ENCODE measurements around the gene MYO1H. TPM values are rescaled to one million over a fixed set of nuclear protein-coding genes. Genes with fewer than 3 reads are reported as not detected.
A peak's percentile ranks its signal among the peaks of the same experiment; 100 is the strongest.

MYO1H gene
- total RNA-seq, 4 donors from 2014 or later: 0.13 to 0.88 (median 0.67) TPM; not detected in 1

DNA sequence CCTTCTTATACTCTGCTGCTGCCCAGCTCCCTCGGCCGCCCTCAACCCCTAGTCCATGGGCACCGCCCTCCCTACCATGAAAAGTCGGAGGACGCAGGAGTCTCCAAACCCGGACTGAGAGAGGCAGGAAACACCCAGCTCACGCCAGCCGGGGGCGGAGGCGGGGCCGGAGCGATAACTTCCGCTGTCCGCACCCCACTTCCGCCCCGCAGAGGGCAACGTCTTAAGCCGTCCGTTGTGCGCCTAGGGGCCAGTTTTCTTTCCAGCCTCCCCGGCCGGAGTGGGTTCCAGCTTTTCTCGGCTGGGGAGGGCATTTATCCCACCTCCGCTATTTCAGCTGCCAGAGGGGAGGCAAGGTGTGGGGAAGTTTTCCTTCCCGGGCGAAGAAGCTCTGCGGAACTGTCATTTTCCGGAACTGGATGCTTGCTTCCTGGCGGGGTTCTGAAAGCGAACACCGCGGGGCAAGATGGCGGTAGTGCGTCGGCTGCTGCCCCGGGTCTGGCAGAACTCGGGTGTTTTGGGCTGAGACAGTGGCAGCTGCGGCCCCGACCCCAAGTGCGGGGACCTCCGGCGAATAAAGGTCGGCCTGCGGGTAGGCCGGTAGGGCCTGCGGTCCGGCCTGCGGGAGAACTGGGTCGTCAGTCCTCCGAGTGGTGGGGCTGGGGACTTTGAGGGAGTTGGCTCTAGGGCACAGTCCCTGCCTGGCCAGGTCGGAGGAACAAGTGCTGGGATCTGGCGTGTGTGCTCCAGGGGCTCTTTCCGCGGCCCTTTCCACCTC lies 129.7 kb downstream of the MYO1H start, which contains the start of the genes KCTD10 and UBE3B:
KCTD10 (minus strand) TSS at position 116 of the 778 bp plus-strand sequence; CDS start at position 78, 38 bp downstream.
UBE3B (plus strand) TSS at position 450 of the 778 bp plus-strand sequence. CDS start 5,918 bp downstream, outside the sequence.
- intact Hi-C loops (cut with DNase I): loop anchor here (5.0 kb wide), 1 partner anchor 45 kb away; no protein-coding TSS in a partner anchor
- H3K4me1 ChIP-seq: peaks cover 46 to 48% of the 10 kb centered on the region in 2 donors

DNA sequence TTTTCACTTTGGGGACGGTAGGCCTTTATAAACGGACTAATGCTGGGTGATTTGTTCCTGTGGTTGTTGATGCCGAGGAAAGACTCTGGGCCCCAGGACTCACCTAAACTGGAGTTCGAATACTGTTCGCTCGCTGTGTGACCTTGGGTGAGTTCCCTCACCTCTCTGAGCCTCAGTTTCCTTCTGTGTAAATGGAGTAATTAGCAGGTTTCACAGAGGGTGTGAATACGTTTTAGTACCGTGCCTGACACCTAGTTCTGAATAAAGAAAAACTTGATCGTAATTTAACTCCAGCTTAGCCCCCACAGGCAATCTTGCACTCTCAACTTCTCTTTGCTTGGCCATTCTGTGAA lies 130.2 kb downstream of the MYO1H start:
- TF ChIP-seq, protein P1, sequence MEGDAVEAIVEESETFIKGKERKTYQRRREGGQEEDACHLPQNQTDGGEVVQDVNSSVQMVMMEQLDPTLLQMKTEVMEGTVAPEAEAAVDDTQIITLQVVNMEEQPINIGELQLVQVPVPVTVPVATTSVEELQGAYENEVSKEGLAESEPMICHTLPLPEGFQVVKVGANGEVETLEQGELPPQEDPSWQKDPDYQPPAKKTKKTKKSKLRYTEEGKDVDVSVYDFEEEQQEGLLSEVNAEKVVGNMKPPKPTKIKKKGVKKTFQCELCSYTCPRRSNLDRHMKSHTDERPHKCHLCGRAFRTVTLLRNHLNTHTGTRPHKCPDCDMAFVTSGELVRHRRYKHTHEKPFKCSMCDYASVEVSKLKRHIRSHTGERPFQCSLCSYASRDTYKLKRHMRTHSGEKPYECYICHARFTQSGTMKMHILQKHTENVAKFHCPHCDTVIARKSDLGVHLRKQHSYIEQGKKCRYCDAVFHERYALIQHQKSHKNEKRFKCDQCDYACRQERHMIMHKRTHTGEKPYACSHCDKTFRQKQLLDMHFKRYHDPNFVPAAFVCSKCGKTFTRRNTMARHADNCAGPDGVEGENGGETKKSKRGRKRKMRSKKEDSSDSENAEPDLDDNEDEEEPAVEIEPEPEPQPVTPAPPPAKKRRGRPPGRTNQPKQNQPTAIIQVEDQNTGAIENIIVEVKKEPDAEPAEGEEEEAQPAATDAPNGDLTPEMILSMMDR (IDR thresholded peaks at IDR 0.05): no peak
- TF ChIP-seq POLR2A (IDR thresholded peaks at IDR 0.05): no peak
- intact Hi-C loops (cut with DNase I): loop anchor here (5.0 kb wide), 1 partner anchor 46 kb away; no protein-coding TSS in a partner anchor
- 5 to 8% methylated on average over 9 of the region's 9 CpGs for WGBS, 2 donors
- peak overlapping the region; percentile 79 to 97 (median 87) for H3K4me3 ChIP-seq (replicated peaks in 1 of 3)
- H3K27ac ChIP-seq: peak overlapping the region in 2 of 3 donors; percentile 97 to 99
- H3K27me3 ChIP-seq: no peaks in the 10 kb centered on the region
- peaks cover 40 to 42% of the 10 kb centered on the region in 2 donors for H3K4me1 ChIP-seq
- no peaks in the 10 kb centered on the region for H3K9me3 ChIP-seq
- peaks cover 0 to 4% of the 10 kb centered on the region in 2 donors for H3K36me3 ChIP-seq
- DNase-seq: no peak

More for the DNA sequence above, 129.7 kb downstream of the MYO1H start, which contains the start of the genes KCTD10 and UBE3B:
- Histone ChIP-seq H3K9me3 (no peaks in the 10 kb centered on the region), H3K36me3 (peaks cover 0 to 4% of the 10 kb centered on the region in 2 donors), H3K27me3 (no peaks in the 10 kb centered on the region), H3K4me3 (replicated peaks in 1 of 3) (peak within 1 kb of the TSS; percentile 79 to 97 (median 87)), H3K27ac (peak within 1 kb of the TSS; percentile 97 to 99 (median 98))
- peak; percentile 87 to 88 for DNase-seq
- TF ChIP-seq POLR2A (IDR thresholded peaks at IDR 0.05): peak; percentile 63 to 92
- TF ChIP-seq, protein P1 (IDR thresholded peaks at IDR 0.05): peak in 2 of 6 experiments; percentile 7 to 18
- WGBS, 2 donors: 0% methylated on average over 39 to 41 of the region's 54 CpGs

DNA sequence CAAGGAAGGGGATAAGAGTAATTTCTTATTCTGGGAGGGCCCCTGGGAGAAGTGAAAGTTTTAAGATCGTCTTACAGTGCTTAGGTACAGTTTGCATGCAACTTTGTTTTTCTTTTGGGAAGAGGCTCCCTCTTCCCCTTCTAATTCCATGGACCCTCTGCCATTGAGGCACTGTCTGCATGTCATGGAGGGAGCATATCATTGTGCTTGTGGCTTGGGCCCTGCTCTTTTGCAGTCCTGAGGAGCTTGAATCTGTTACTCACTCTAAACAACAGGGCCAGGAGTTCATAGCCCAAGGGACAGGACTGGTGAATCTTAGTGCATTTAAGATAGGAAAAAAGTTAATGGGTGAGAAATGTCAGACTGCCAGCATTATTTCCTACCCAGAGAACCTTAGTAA lies 132.1 kb downstream of the MYO1H start:
- no peak for DNase-seq
- Histone ChIP-seq H3K9me3 (no peaks in the 10 kb centered on the region), H3K27ac (no peak overlapping the region), H3K27me3 (no peaks in the 10 kb centered on the region), H3K36me3 (peaks cover 15 to 18% of the 10 kb centered on the region in 2 donors), H3K4me1 (peaks cover 27% of the 10 kb centered on the region in 2 donors), H3K4me3 (replicated peaks in 1 of 3) (no peak overlapping the region)
- 62 to 63% methylated on average over 1 of the region's 1 CpG for WGBS, 2 donors
- intact Hi-C loops (cut with DNase I): loop anchor here (5.0 kb wide), 1 partner anchor 47 kb away; no protein-coding TSS in a partner anchor
- TF ChIP-seq, protein P1 (IDR thresholded peaks at IDR 0.05): no peak
- no peak for TF ChIP-seq POLR2A (IDR thresholded peaks at IDR 0.05)

DNA sequence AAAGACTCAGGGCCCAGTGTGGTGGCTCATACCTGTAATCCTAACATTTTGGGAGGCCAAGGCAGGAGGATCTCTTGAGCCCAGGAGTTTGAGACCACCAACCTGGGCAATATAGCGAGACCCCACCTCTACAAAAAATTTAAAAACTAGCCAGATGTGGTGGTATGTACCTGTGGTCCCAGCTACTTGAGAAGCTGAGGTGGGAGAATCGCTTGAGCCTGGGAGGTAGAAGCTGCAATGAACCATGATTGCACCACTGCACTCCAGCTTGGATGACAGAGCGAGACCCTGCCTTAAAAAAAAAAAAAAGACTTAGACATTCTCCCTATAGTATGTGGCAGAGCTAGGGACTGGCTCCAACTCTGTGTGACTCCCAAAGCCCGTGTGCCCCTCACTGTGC lies 132.7 kb downstream of the MYO1H start:
- TF ChIP-seq, protein P1 (IDR thresholded peaks at IDR 0.05): no peak
- TF ChIP-seq POLR2A (IDR thresholded peaks at IDR 0.05): no peak
- Histone ChIP-seq H3K36me3 (peaks cover 21 to 24% of the 10 kb centered on the region in 2 donors), H3K9me3 (no peaks in the 10 kb centered on the region), H3K4me3 (replicated peaks in 1 of 3) (no peak overlapping the region), H3K27me3 (no peaks in the 10 kb centered on the region), H3K27ac (no peak overlapping the region), H3K4me1 (peaks cover 21% of the 10 kb centered on the region in 2 donors)
- intact Hi-C loops (cut with DNase I): no loop called here
- WGBS, 2 donors: 94 to 98% methylated on average over 4 of the region's 4 CpGs
- DNase-seq: no peak

DNA sequence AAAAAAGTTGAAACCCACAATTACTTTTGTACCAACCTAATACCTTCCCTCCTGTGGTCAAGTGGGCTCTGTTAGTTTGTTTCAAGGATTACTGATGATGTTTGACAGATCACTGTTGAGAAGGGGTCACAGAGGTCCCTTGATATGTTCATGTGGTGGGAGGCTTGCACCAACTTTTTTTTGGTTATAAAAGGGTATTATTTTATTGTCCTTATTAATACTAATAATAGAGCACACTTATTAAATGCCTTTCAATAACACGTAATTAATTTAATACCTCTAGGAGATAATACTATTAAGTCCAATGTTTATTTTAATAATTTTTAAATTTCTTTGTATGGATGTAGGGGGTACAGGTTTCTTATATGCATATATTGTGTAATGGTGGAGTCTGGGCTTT lies 134.2 kb downstream of the MYO1H start:
- no peaks in the 10 kb centered on the region for H3K27me3 ChIP-seq
- DNase-seq: no peak
- H3K36me3 ChIP-seq: peaks cover 36 to 39% of the 10 kb centered on the region in 2 donors
- no peak overlapping the region for H3K27ac ChIP-seq
- H3K4me3 ChIP-seq (replicated peaks in 1 of 3): no peak overlapping the region
- intact Hi-C loops (cut with DNase I): no loop called here
- WGBS, 2 donors: 89 to 100% methylated on average over 1 of the region's 1 CpG
- H3K9me3 ChIP-seq: no peaks in the 10 kb centered on the region
- TF ChIP-seq, protein P1 (IDR thresholded peaks at IDR 0.05): no peak
- TF ChIP-seq POLR2A (IDR thresholded peaks at IDR 0.05): no peak
- H3K4me1 ChIP-seq: peaks cover 10 to 11% of the 10 kb centered on the region in 2 donors
